ENCODE results near the gene XPC.
A peak's percentile ranks its signal among the peaks of the same experiment; 100 is the strongest.

The XPC gene

GRCh38 chr3:14138878-14139655 is 39.3 kb downstream of the XPC start:
- TF ChIP-seq CTCF (IDR thresholded peaks at IDR 0.05; ENCODE audit: borderline replicate concordance, extremely low read depth, low read length, poor library complexity, severe bottlenecking), result no peak
- TF ChIP-seq EZH2 (IDR thresholded peaks at IDR 0.05; ENCODE audit: borderline replicate concordance, low read depth, low read length, severe bottlenecking), result no peak
- Histone ChIP-seq H3K4me2 (ENCODE audit: insufficient read depth, low read length) (no peak overlapping the region), H4K20me1 (ENCODE audit: insufficient read depth, low read length) (0 out of 2 replicates have a peak, but pooled peaks cover 2% of the 10 kb centered on the region), H3K27me3 (ENCODE audit: insufficient read depth, low read length, poor library complexity) (no peaks in the 10 kb centered on the region), H3K9ac (ENCODE audit: low read depth, low read length) (no peak overlapping the region), H3K27ac (ENCODE audit: low read length) (no peak overlapping the region), H3K9me3 (ENCODE audit: insufficient read depth, low read length, severe bottlenecking) (no peaks in the 10 kb centered on the region), H3K4me3 (ENCODE audit: low read depth in 1 of 2, low read length in 2 of 2) (no peak overlapping the region), H3K36me3 (ENCODE audit: insufficient read depth, low read length) (peaks cover 85% of the 10 kb centered on the region), H3K79me2 (ENCODE audit: insufficient read depth, low read length) (no peaks in the 10 kb centered on the region), H2AFZ (ENCODE audit: low read depth, low read length) (no peak overlapping the region), H3K4me1 (ENCODE audit: insufficient read depth, low read length) (no peaks in the 10 kb centered on the region)
- DNase-seq, result no peak
- ATAC-seq (ENCODE audit: insufficient read depth, low read depth), result no peak

GRCh38 chr3:14138109-14138877 is 40.1 kb downstream of the XPC start:
- Histone ChIP-seq H3K36me3 (ENCODE audit: insufficient read depth, low read length) (peaks cover 89% of the 10 kb centered on the region), H3K27ac (ENCODE audit: low read length) (no peak overlapping the region), H3K9ac (ENCODE audit: low read depth, low read length) (no peak overlapping the region), H3K9me3 (ENCODE audit: insufficient read depth, low read length, severe bottlenecking) (no peaks in the 10 kb centered on the region), H4K20me1 (ENCODE audit: insufficient read depth, low read length) (0 out of 2 replicates have a peak, but pooled peaks cover 2% of the 10 kb centered on the region), H2AFZ (ENCODE audit: low read depth, low read length) (no peak overlapping the region), H3K4me3 (ENCODE audit: low read depth in 1 of 2, low read length in 2 of 2) (no peak overlapping the region), H3K4me2 (ENCODE audit: insufficient read depth, low read length) (no peak overlapping the region), H3K79me2 (ENCODE audit: insufficient read depth, low read length) (no peaks in the 10 kb centered on the region), H3K4me1 (ENCODE audit: insufficient read depth, low read length) (no peaks in the 10 kb centered on the region), H3K27me3 (ENCODE audit: insufficient read depth, low read length, poor library complexity) (no peaks in the 10 kb centered on the region)
- DNase-seq, result no peak
- no peak for TF ChIP-seq EZH2 (IDR thresholded peaks at IDR 0.05; ENCODE audit: borderline replicate concordance, low read depth, low read length, severe bottlenecking)
- TF ChIP-seq CTCF (IDR thresholded peaks at IDR 0.05; ENCODE audit: borderline replicate concordance, extremely low read depth, low read length, poor library complexity, severe bottlenecking), result no peak
- ATAC-seq (ENCODE audit: insufficient read depth, low read depth), result 0 out of 3 replicates have a peak, but pooled peaks have one; percentile 18

GRCh38 chr3:14137445-14137844 is 41.0 kb downstream of the XPC start:
- no peak overlapping the region for H3K4me2 ChIP-seq (ENCODE audit: insufficient read depth, low read length)
- no peak for TF ChIP-seq CTCF (IDR thresholded peaks at IDR 0.05; ENCODE audit: borderline replicate concordance, extremely low read depth, low read length, poor library complexity, severe bottlenecking)
- TF ChIP-seq EZH2 (IDR thresholded peaks at IDR 0.05; ENCODE audit: borderline replicate concordance, low read depth, low read length, severe bottlenecking), result no peak
- peaks cover 90% of the 10 kb centered on the region for H3K36me3 ChIP-seq (ENCODE audit: insufficient read depth, low read length)
- no peaks in the 10 kb centered on the region for H3K9me3 ChIP-seq (ENCODE audit: insufficient read depth, low read length, severe bottlenecking)
- no peak for ATAC-seq (ENCODE audit: insufficient read depth, low read depth)
- no peaks in the 10 kb centered on the region for H3K27me3 ChIP-seq (ENCODE audit: insufficient read depth, low read length, poor library complexity)
- H4K20me1 ChIP-seq (ENCODE audit: insufficient read depth, low read length), result 0 out of 2 replicates have a peak, but pooled peaks cover 2% of the 10 kb centered on the region
- H3K27ac ChIP-seq (ENCODE audit: low read length), result no peak overlapping the region
- no peaks in the 10 kb centered on the region for H3K4me1 ChIP-seq (ENCODE audit: insufficient read depth, low read length)
- H3K9ac ChIP-seq (ENCODE audit: low read depth, low read length), result no peak overlapping the region
- no peak overlapping the region for H2AFZ ChIP-seq (ENCODE audit: low read depth, low read length)
- H3K4me3 ChIP-seq (ENCODE audit: low read depth in 1 of 2, low read length in 2 of 2), result no peak overlapping the region
- no peak for DNase-seq
- no peaks in the 10 kb centered on the region for H3K79me2 ChIP-seq (ENCODE audit: insufficient read depth, low read length)

Measured in DND-41 (cell line).